Trophoblast cell (in vitro differentiated cells and primary cell): ENCODE data around the gene GIMAP8.
"Not testable (repeated sequence)": the region's sequence is repeated elsewhere in the genome, so short reads cannot be mapped to it uniquely, and the experiment has no call there.

Source experiments
- DNase-seq, 2 donors: peaks; one replicate each; pipeline ENCODE4 v3.0.0-alpha.2; 2016
- H2AFZ ChIP-seq: 2 replicates; pipeline ENCODE4 v1.6.1; 2013; ENCODE audit warnings: low read length, moderate library complexity, mild to moderate bottlenecking; ENCODE audit not compliant: insufficient read depth, poor library complexity
- H2AK5ac ChIP-seq: 2 replicates; pipeline ENCODE4 v1.6.1; 2013; ENCODE audit warnings: mild to moderate bottlenecking, low read length
- H2BK120ac ChIP-seq: 2 replicates; pipeline ENCODE4 v1.6.1; 2013; ENCODE audit warnings: low read length, mild to moderate bottlenecking, moderate library complexity; ENCODE audit not compliant: insufficient read depth, poor library complexity
- H2BK12ac ChIP-seq: 2 replicates; pipeline ENCODE4 v1.6.1; 2013; ENCODE audit warnings: mild to moderate bottlenecking, low read length, moderate library complexity
- H2BK5ac ChIP-seq: 2 replicates; pipeline ENCODE4 v1.6.1; 2013; ENCODE audit warnings: low read length, low read depth, moderate library complexity, mild to moderate bottlenecking; ENCODE audit not compliant: poor library complexity
- H3K14ac ChIP-seq: 2 replicates; pipeline ENCODE4 v1.6.1; 2013; ENCODE audit warnings: mild to moderate bottlenecking, low read length
- H3K18ac ChIP-seq: 2 replicates; pipeline ENCODE4 v1.6.1; 2013; ENCODE audit warnings: mild to moderate bottlenecking, low read length
- H3K23ac ChIP-seq: 2 replicates; pipeline ENCODE4 v1.6.1; 2013; ENCODE audit warnings: low read length
- H3K27ac ChIP-seq: 2 replicates; pipeline ENCODE4 v1.5.1; 2013; ENCODE audit warnings: low read depth, mild to moderate bottlenecking, inconsistent platforms, low read length, moderate library complexity
- H3K27me3 ChIP-seq: 2 replicates; pipeline ENCODE4 v1.6.1; 2013; ENCODE audit warnings: inconsistent platforms, mild to moderate bottlenecking, low read length, moderate library complexity; ENCODE audit not compliant: insufficient read depth
- H3K36me3 ChIP-seq, 2 experiments: 1 replicate in 1 of 2; 2 replicates in 1 of 2; pipeline ENCODE4 v1.6.1; 2013; ENCODE audit warnings: low read length in 2 of 2, mild to moderate bottlenecking in 2 of 2, moderate library complexity in 1 of 2; ENCODE audit not compliant: insufficient read depth in 2 of 2, control insufficient read depth in 1 of 2
- H3K4ac ChIP-seq: 2 replicates; pipeline ENCODE4 v1.6.1; 2013; ENCODE audit warnings: low read depth, mild to moderate bottlenecking, low read length, moderate library complexity
- H3K4me1 ChIP-seq, 2 experiments: 1 replicate in 1 of 2; 2 replicates in 1 of 2; pipeline ENCODE4 v1.6.1; 2013; ENCODE audit warnings: low read length in 2 of 2, mild to moderate bottlenecking in 2 of 2, moderate library complexity in 1 of 2; ENCODE audit not compliant: insufficient read depth in 2 of 2, control insufficient read depth in 1 of 2
- H3K4me2 ChIP-seq: 2 replicates; pipeline ENCODE4 v1.6.1; 2013; ENCODE audit warnings: inconsistent platforms, mild to moderate bottlenecking, low read length, moderate library complexity
- H3K4me3 ChIP-seq: 2 replicates; pipeline ENCODE4 v1.5.1; 2013; ENCODE audit warnings: mild to moderate bottlenecking, low read depth, low read length, inconsistent platforms
- H3K79me1 ChIP-seq: one replicate; pipeline ENCODE4 v1.6.1; 2013; ENCODE audit warnings: low read length
- H3K79me2 ChIP-seq: 2 replicates; pipeline ENCODE4 v1.6.1; 2013; ENCODE audit warnings: low read length, mild to moderate bottlenecking; ENCODE audit not compliant: control insufficient read depth, insufficient read depth, poor library complexity
- H3K9ac ChIP-seq: 2 replicates; pipeline ENCODE4 v1.6.1; 2013; ENCODE audit warnings: mild to moderate bottlenecking, low read length
- H3K9me3 ChIP-seq: 2 replicates; pipeline ENCODE4 v1.6.1; 2013; ENCODE audit warnings: low read depth, mild to moderate bottlenecking, control low read depth, inconsistent platforms, low read length; ENCODE audit not compliant: insufficient read depth
- H4K12ac ChIP-seq: 2 replicates; pipeline ENCODE4 v1.6.1; 2013; ENCODE audit warnings: low read depth, mild to moderate bottlenecking, low read length, moderate library complexity
- H4K8ac ChIP-seq: 2 replicates; pipeline ENCODE4 v1.6.1; 2013; ENCODE audit warnings: low read depth, mild to moderate bottlenecking, low read length, moderate library complexity
- H4K91ac ChIP-seq: one replicate; pipeline ENCODE4 v1.6.1; 2013; ENCODE audit warnings: low read depth, mild to moderate bottlenecking, low read length, moderate library complexity
- WGBS: extraction: QIAGEN DNeasy Blood & Tissue Kit; methylation state at CpG from one replicate; pipeline ENCODE4 v1.1.7; 2013; ENCODE audit warnings: missing lambda C conversion rate; ENCODE audit not compliant: insufficient read length, insufficient coverage; ENCODE audit errors: extremely low coverage; 5-methylcytosine and 5-hydroxymethylcytosine counted together

Gene GIMAP8

DNA sequence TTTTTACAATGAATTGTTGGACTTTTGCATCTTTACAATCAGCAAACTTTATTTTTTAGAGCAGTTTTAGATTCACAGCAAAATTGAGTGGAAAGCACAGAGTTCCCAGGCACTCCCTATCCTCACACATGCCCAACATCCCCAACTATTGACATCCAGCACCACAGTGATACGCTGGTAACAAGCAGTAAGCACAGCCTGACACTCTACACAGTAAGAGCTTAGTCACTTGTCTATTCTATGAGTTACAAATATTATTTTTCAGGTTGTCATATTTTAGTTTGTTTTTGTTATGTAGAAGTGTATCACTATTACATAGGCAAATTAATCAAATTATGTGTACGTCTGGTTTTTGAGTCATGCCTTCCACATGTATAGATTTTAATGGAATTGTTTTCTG is 37.2 kb downstream of the GIMAP8 start:
- WGBS = no CpG with 5 or more reads among the region's 2 CpGs

DNA sequence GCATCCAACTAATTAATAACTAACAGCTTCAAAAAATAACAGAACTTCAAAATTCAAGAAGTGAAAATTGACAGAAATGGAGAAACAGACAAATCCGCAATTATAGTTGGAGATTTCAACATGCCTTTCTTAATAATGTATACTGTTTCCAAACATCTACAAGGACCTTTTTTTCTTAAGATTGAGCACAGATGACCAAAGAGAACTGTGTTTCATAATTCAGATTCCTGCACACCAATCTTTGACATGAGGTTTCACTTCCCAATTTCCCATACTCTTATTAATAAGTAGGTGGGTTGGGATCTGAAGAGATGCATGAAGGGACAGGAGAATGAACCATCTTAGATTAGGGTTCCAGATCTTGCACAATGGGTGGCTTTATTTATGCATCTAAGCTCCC is 39.4 kb downstream of the GIMAP8 start:
- H2BK5ac ChIP-seq = no peak overlapping the region
- H3K79me2 ChIP-seq = no peaks in the 10 kb centered on the region
- WGBS = no CpG with 5 or more reads among the region's 1 CpG
- H3K4me3 ChIP-seq = no peak overlapping the region
- no peak overlapping the region for H3K18ac ChIP-seq
- H3K4ac ChIP-seq = no peak overlapping the region
- H3K27ac ChIP-seq = no peak overlapping the region
- no peaks in the 10 kb centered on the region for H3K9me3 ChIP-seq
- no peak overlapping the region for H2BK12ac ChIP-seq
- no peaks in the 10 kb centered on the region for H3K27me3 ChIP-seq
- H3K14ac ChIP-seq = no peak overlapping the region
- H2AFZ ChIP-seq = no peak overlapping the region
- H3K79me1 ChIP-seq = no peaks in the 10 kb centered on the region
- no peak overlapping the region for H4K91ac ChIP-seq
- no peak overlapping the region for H3K23ac ChIP-seq
- DNase-seq = peak in 1 of 2 donors; percentile 12
- H2BK120ac ChIP-seq = no peak overlapping the region
- H4K8ac ChIP-seq = no peak overlapping the region
- no peaks in the 10 kb centered on the region for H3K4me1 ChIP-seq
- H3K9ac ChIP-seq = no peak overlapping the region
- H2AK5ac ChIP-seq = no peak overlapping the region
- no peaks in the 10 kb centered on the region for H3K36me3 ChIP-seq
- no peak overlapping the region for H3K4me2 ChIP-seq
- H4K12ac ChIP-seq = no peak overlapping the region

More for the DNA sequence above, 37.2 kb downstream of the GIMAP8 start:
- Histone ChIP-seq H3K23ac (no peak overlapping the region), H3K4ac (no peak overlapping the region), H3K4me1 (no peaks in the 10 kb centered on the region), H3K4me3 (no peak overlapping the region), H4K12ac (no peak overlapping the region), H3K79me2 (no peaks in the 10 kb centered on the region), H2BK12ac (no peak overlapping the region), H2BK120ac (no peak overlapping the region), H3K14ac (no peak overlapping the region), H2BK5ac (no peak overlapping the region), H3K36me3 (no peaks in the 10 kb centered on the region), H2AFZ (no peak overlapping the region), H3K79me1 (no peaks in the 10 kb centered on the region), H3K18ac (no peak overlapping the region), H4K91ac (no peak overlapping the region), H3K27ac (no peak overlapping the region), H3K4me2 (no peak overlapping the region), H3K27me3 (no peaks in the 10 kb centered on the region), H3K9ac (no peak overlapping the region), H4K8ac (no peak overlapping the region), H2AK5ac (no peak overlapping the region), H3K9me3 (no peaks in the 10 kb centered on the region)
- DNase-seq = no peak

DNA sequence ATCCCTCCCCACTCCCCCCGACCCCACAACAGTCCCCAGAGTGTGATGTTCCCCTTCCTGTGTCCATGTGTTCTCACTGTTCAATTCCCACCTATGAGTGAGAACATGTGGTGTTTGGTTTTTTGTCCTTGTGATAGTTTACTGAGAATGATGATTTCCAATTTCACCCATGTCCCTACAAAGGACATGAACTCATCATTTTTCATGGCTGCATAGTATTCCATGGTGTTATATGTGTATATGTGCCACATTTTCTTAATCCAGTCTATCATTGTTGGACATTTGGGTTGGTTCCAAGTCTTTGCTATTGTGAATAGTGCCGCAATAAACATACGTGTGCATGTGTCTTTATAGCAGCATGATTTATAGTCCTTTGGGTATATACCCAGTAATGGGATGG is 43.0 kb downstream of the GIMAP8 start:
- not testable (repeated sequence) for H3K14ac ChIP-seq, H2AK5ac ChIP-seq, H2BK5ac ChIP-seq, H3K27me3 ChIP-seq, H3K36me3 ChIP-seq, H4K12ac ChIP-seq, H3K9ac ChIP-seq, H4K91ac ChIP-seq, H2BK12ac ChIP-seq, H4K8ac ChIP-seq, H3K79me2 ChIP-seq, H3K4me1 ChIP-seq, H3K18ac ChIP-seq, H3K9me3 ChIP-seq, DNase-seq, H3K4ac ChIP-seq, H3K27ac ChIP-seq, H3K23ac ChIP-seq, H3K4me2 ChIP-seq, H2BK120ac ChIP-seq, H3K4me3 ChIP-seq, H2AFZ ChIP-seq, H3K79me1 ChIP-seq
- no CpG with 5 or more reads among the region's 3 CpGs for WGBS

DNA sequence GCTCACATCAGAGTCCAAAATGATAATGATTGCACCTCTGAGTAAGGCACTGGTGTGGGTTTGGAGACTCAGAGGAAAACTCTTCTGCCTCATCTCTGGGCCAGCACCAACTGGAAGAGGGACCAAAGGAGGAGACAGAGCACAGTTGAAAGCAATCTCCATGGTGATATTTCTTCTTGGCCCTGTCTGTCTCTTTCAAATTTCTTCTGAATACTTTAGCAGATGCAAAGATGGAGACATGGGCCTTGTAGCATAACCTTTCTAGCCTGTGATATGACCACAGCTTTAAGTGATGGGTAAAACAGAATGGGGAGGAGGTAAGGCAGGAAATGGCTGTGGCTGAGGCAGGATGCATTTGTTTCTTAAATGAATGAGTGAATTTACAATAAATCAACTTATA is 52.1 kb downstream of the GIMAP8 start:
- no peaks in the 10 kb centered on the region for H3K27me3 ChIP-seq
- no peaks in the 10 kb centered on the region for H3K79me2 ChIP-seq
- H3K27ac ChIP-seq = no peak overlapping the region
- H2BK12ac ChIP-seq = no peak overlapping the region
- H4K12ac ChIP-seq = no peak overlapping the region
- H3K79me1 ChIP-seq = no peaks in the 10 kb centered on the region
- H3K4me3 ChIP-seq = no peak overlapping the region
- H3K4me1 ChIP-seq = no peaks in the 10 kb centered on the region
- H4K8ac ChIP-seq = no peak overlapping the region
- no peak overlapping the region for H3K14ac ChIP-seq
- no peaks in the 10 kb centered on the region for H3K9me3 ChIP-seq
- no peak overlapping the region for H3K9ac ChIP-seq
- no peak overlapping the region for H2BK5ac ChIP-seq
- no peak overlapping the region for H3K23ac ChIP-seq
- no peak overlapping the region for H3K18ac ChIP-seq
- no peak overlapping the region for H2BK120ac ChIP-seq
- no peak for DNase-seq
- no peak overlapping the region for H3K4me2 ChIP-seq
- no peak overlapping the region for H2AK5ac ChIP-seq
- no peak overlapping the region for H4K91ac ChIP-seq
- H2AFZ ChIP-seq = no peak overlapping the region
- H3K36me3 ChIP-seq = no peaks in the 10 kb centered on the region
- no peak overlapping the region for H3K4ac ChIP-seq
